IMR-90 (cell line): Measurements from ENCODE around the gene SLC9B2. TPM values are rescaled to one million over a fixed set of nuclear protein-coding genes. Genes with fewer than 3 reads are reported as not detected.

Source experiments
- ATAC-seq: fragments of 200-7000 bp; cut with Tn5 transposase; 2 replicates; pipeline ENCODE4 v1.9.1; 2020; ENCODE audit warnings: low read depth, mild to moderate bottlenecking, moderate library complexity
- BruUV-seq: library from RNA; stranded (reverse); fragments of 400-500 nt; replicated peaks from 2 replicates; lab custom pipeline; 2021; lab: Mats Ljungman, UMichigan
- CTCF ChIA-PET: fragments of 300-600 bp; formaldehyde crosslinking; extraction: SDS; loops from one replicate; lab custom pipeline; 2021; ENCODE audit warnings: antibody characterized with exemption; lab: Yijun Ruan, JAX
- POLR2A ChIA-PET: fragments of 300-600 bp; sonication (Branson Sonifier 250); formaldehyde crosslinking; loops from one replicate; lab custom pipeline; 2022; ENCODE audit warnings: antibody characterized with exemption; ENCODE audit not compliant: unreplicated experiment; lab: Charles Lee
- DNase-seq: peaks from one replicate; pipeline ENCODE4 v3.0.0; 2013
- H2AFZ ChIP-seq: replicated peaks from 2 replicates; pipeline ENCODE3; 2013; ENCODE audit warnings: low read length, mild to moderate bottlenecking; ENCODE audit not compliant: poor library complexity
- H2AK5ac ChIP-seq: 2 replicates; pipeline ENCODE4 v1.6.1; 2013; ENCODE audit warnings: low read depth, low read length, inconsistent platforms
- H2AK9ac ChIP-seq: replicated peaks from 2 replicates; pipeline ENCODE3; 2013; ENCODE audit warnings: mild to moderate bottlenecking, low read depth, low read length, moderate library complexity; ENCODE audit not compliant: poor library complexity
- H2BK120ac ChIP-seq: 2 replicates; pipeline ENCODE4 v1.6.1; 2013; ENCODE audit warnings: low read depth, low read length, inconsistent platforms
- H2BK15ac ChIP-seq: 3 replicates; pipeline ENCODE4 v1.6.1; 2013; ENCODE audit warnings: low read depth, low read length, inconsistent platforms
- H2BK20ac ChIP-seq: 2 replicates; pipeline ENCODE4 v1.6.1; 2013; ENCODE audit warnings: low read depth, mild to moderate bottlenecking, inconsistent platforms, low read length, moderate library complexity
- H2BK5ac ChIP-seq: 2 replicates; pipeline ENCODE4 v1.6.1; 2013; ENCODE audit warnings: mild to moderate bottlenecking, low read depth, low read length, inconsistent platforms; ENCODE audit not compliant: poor library complexity, severe bottlenecking
- H3K14ac ChIP-seq: replicated peaks from 2 replicates; pipeline ENCODE4 v1.6.1; 2013; ENCODE audit warnings: low read depth, low read length, inconsistent platforms
- H3K18ac ChIP-seq: 2 replicates; pipeline ENCODE4 v1.6.1; 2013; ENCODE audit warnings: low read depth, low read length, control low read depth
- H3K23ac ChIP-seq: 2 replicates; pipeline ENCODE4 v1.6.1; 2013; ENCODE audit warnings: low read depth, low read length, inconsistent platforms
- H3K27ac ChIP-seq: 2 replicates; pipeline ENCODE4 v1.5.1; 2013; ENCODE audit warnings: mild to moderate bottlenecking, control low read depth, low read length; ENCODE audit not compliant: insufficient read depth
- H3K27me3 ChIP-seq: 2 replicates; pipeline ENCODE4 v1.6.1; 2013; ENCODE audit warnings: low read length; ENCODE audit not compliant: control insufficient read depth, insufficient read depth
- H3K36me3 ChIP-seq: 2 replicates; pipeline ENCODE4 v1.6.1; 2013; ENCODE audit warnings: low read length, mixed read lengths; ENCODE audit not compliant: control insufficient read depth, insufficient read depth
- H3K4ac ChIP-seq: 2 replicates; pipeline ENCODE4 v1.6.1; 2013; ENCODE audit warnings: low read depth, low read length, inconsistent platforms
- H3K4me1 ChIP-seq: 2 replicates; pipeline ENCODE4 v1.6.1; 2013; ENCODE audit warnings: low read length, mixed read lengths; ENCODE audit not compliant: control insufficient read depth, insufficient read depth
- H3K4me2 ChIP-seq: 2 replicates; pipeline ENCODE4 v1.6.1; 2013; ENCODE audit warnings: low read depth, mild to moderate bottlenecking, control low read depth, low read length, moderate library complexity
- H3K4me3 ChIP-seq: 2 replicates; pipeline ENCODE4 v1.5.1; 2013; ENCODE audit warnings: low read depth, mild to moderate bottlenecking, control low read depth, low read length, moderate library complexity; ENCODE audit not compliant: insufficient read depth
- H3K56ac ChIP-seq: 2 replicates; pipeline ENCODE4 v1.6.1; 2013; ENCODE audit warnings: low read length, inconsistent platforms; ENCODE audit not compliant: insufficient read depth; ENCODE audit errors: extremely low read depth
- H3K79me1 ChIP-seq, 2 experiments: 2 replicates each; pipeline ENCODE4 v1.6.1; 2013; ENCODE audit warnings: low read length in 2 of 2, inconsistent platforms in 1 of 2, low read depth in 1 of 2
- H3K9ac ChIP-seq: 2 replicates; pipeline ENCODE4 v1.6.1; 2013; ENCODE audit warnings: low read depth, low read length, control low read depth
- H3K9me1 ChIP-seq: 2 replicates; pipeline ENCODE4 v1.6.1; 2013; ENCODE audit warnings: low read length, inconsistent platforms; ENCODE audit not compliant: insufficient read depth
- H3K9me3 ChIP-seq: 2 replicates; pipeline ENCODE4 v1.6.1; 2013; ENCODE audit warnings: low read length; ENCODE audit not compliant: control insufficient read depth, insufficient read depth
- H4K20me1 ChIP-seq: 2 replicates; pipeline ENCODE4 v1.6.1; 2013; ENCODE audit warnings: low read length, inconsistent platforms; ENCODE audit not compliant: insufficient read depth
- H4K5ac ChIP-seq: 2 replicates; pipeline ENCODE4 v1.6.1; 2013; ENCODE audit warnings: mild to moderate bottlenecking, low read depth, low read length, control low read depth
- H4K8ac ChIP-seq, 2 experiments: 2 replicates each; pipeline ENCODE4 v1.6.1; 2013; ENCODE audit warnings: low read depth in 2 of 2, low read length in 2 of 2, control low read depth in 1 of 2, inconsistent platforms in 1 of 2
- H4K91ac ChIP-seq: 2 replicates; pipeline ENCODE4 v1.6.1; 2013; ENCODE audit warnings: low read depth, low read length, inconsistent platforms; ENCODE audit not compliant: insufficient read depth
- BHLHE40 ChIP-seq: fragments of 150-350 bp; IDR thresholded peaks from 2 replicates; pipeline ENCODE4 v1.6.1; 2016; ENCODE audit warnings: mild to moderate bottlenecking, low read depth, low read length
- CHD1 ChIP-seq: IDR thresholded peaks from 2 replicates; pipeline ENCODE4 v1.6.1; 2012; ENCODE audit warnings: low read depth, low read length, improper control_type of control experiment
- CTCF ChIP-seq: conservative IDR thresholded peaks from 2 replicates; pipeline ENCODE4 v1.5.1; 2012; ENCODE audit warnings: mild to moderate bottlenecking, low read depth, low read length, improper control_type of control experiment
- ELK1 ChIP-seq: fragments of 150-350 bp; IDR thresholded peaks from 2 replicates; pipeline ENCODE4 v1.6.1; 2016; ENCODE audit warnings: low read depth, mild to moderate bottlenecking, low read length, moderate library complexity, borderline replicate concordance
- FOS ChIP-seq: fragments of 150-350 bp; IDR thresholded peaks from 2 replicates; pipeline ENCODE4 v1.6.1; 2016; ENCODE audit warnings: low read depth, low read length
- MXI1 ChIP-seq: IDR thresholded peaks from 2 replicates; pipeline ENCODE4 v1.6.1; 2012; ENCODE audit warnings: low read depth, mild to moderate bottlenecking, low read length, moderate library complexity, borderline replicate concordance
- POLR2A ChIP-seq: IDR thresholded peaks from 2 replicates; pipeline ENCODE4 v1.6.1; 2012; ENCODE audit warnings: mild to moderate bottlenecking, low read depth, low read length
- RAD21 ChIP-seq: IDR thresholded peaks from 2 replicates; pipeline ENCODE4 v1.6.1; 2012; ENCODE audit warnings: low read length, improper control_type of control experiment
- RCOR1 ChIP-seq: IDR thresholded peaks from 2 replicates; pipeline ENCODE4 v1.6.1; 2012; ENCODE audit warnings: mild to moderate bottlenecking, low read length, improper control_type of control experiment; ENCODE audit not compliant: insufficient replicate concordance
- RFX5 ChIP-seq: IDR thresholded peaks from 2 replicates; pipeline ENCODE4 v1.8.0; 2012; ENCODE audit warnings: low read depth, mild to moderate bottlenecking, low read length, moderate library complexity
- USF2 ChIP-seq: fragments of 150-350 bp; IDR thresholded peaks from 2 replicates; pipeline ENCODE4 v1.6.1; 2017; ENCODE audit warnings: mild to moderate bottlenecking, antibody characterized with exemption, low read length, low read depth
- WGBS, 2 experiments: methylation state at CpG; one replicate each; pipeline versions ENCODE4 v1.1.5 to v1.1.7; 2013; ENCODE audit warnings: missing lambda C conversion rate in 2 of 2; ENCODE audit not compliant: insufficient read length in 1 of 2; ENCODE audit errors: extremely low coverage in 2 of 2; 5-methylcytosine and 5-hydroxymethylcytosine counted together
- dilution Hi-C: fragments of 300-500 bp; cut with HindIII; formaldehyde crosslinking; loops from one replicate; pipeline ENCODE4 v1.14.3; 2018; ENCODE audit warnings: low sequenced_read_pairs; ENCODE audit not compliant: unreplicated experiment
- in situ Hi-C: fragments of 300-500 bp; cut with MboI; formaldehyde crosslinking; loops from 3 replicates; pipeline ENCODE4 v1.14.3; 2019; ENCODE audit warnings: low sequenced_read_pairs, inconsistent platforms, mixed read lengths
- intact Hi-C: fragments of 100-400 bp; cut with micrococcal nuclease; formaldehyde crosslinking; loops from 2 replicates; pipeline ENCODE4 v1.10.0; 2022
- polyA plus RNA-seq, 3 experiments: library from polyadenylated mRNA; depleted of rRNA; stranded (reverse); fragments of >200 nt; gene quantifications; 2 replicates each; pipeline ENCODE4 v1.2.3, GENCODE V29; 2012; ENCODE audit warnings: low replicate concordance in 1 of 3
- total RNA-seq: library from RNA; depleted of rRNA; stranded (reverse); fragments of >200 nt; gene quantifications from 2 replicates; pipeline ENCODE4 v1.2.3, GENCODE V29; 2012

SLC9B2 gene
- total and polyA plus RNA-seq, 2 of the 4 experiments (the other 2 are of a cell fraction), result 5.7 to 9.0 TPM

- intact Hi-C loops, result no loop called here
- Histone ChIP-seq H2BK120ac (no peak overlapping the region), H4K5ac (no peak overlapping the region), H3K27ac (no peak overlapping the region), H3K4me2 (no peak overlapping the region), H3K56ac (no peak overlapping the region), H3K4me1 (peaks cover 3% of the 10 kb centered on the region; the same call in 1 of the 2 replicates), H3K79me1 (no peaks in the 10 kb centered on the region), H4K8ac (no peak overlapping the region), H2AK5ac (no peak overlapping the region), H4K20me1 (no peaks in the 10 kb centered on the region), H2BK15ac (no peak overlapping the region), H3K4ac (no peak overlapping the region), H2BK20ac (no peak overlapping the region), H3K9ac (no peak overlapping the region), H3K14ac (no peak overlapping the region), H3K23ac (no peak overlapping the region), H3K4me3 (no peak overlapping the region), H3K9me1 (no peaks in the 10 kb centered on the region), H2BK5ac (no peak overlapping the region), H3K27me3 (no peaks in the 10 kb centered on the region), H3K18ac (no peak overlapping the region), H3K9me3 (no peaks in the 10 kb centered on the region), H4K91ac (no peak overlapping the region), H3K36me3 (peaks cover 39% of the 10 kb centered on the region), H2AFZ (no peak overlapping the region), H2AK9ac (no peak overlapping the region)
- TF ChIP-seq RFX5 (no peak), RAD21 (no peak), FOS (no peak), ELK1 (no peak), POLR2A (no peak), CTCF (no peak), USF2 (no peak), BHLHE40 (no peak), CHD1 (no peak), RCOR1 (no peak), MXI1 (no peak)
- no TSS peak for BruUV-seq
- in situ Hi-C loops, result loop anchor here (5.0 kb wide), 1 partner anchor 464 kb away; no protein-coding TSS in a partner anchor
- no CpG with 5 or more reads among the region's 1 CpG for WGBS, 2 experiments
- ChIA-PET POLR2A (no interaction called here), CTCF (interaction anchor here (0.6 kb wide), 2 partner anchors 27 to 79 kb away, joined by 6 to 10 read pairs; no protein-coding TSS in a partner anchor)
- dilution Hi-C loops, result no loop called here
- ATAC-seq (no peak), DNase-seq (no peak)
These were observed 10.0 kb upstream of the SLC9B2 start for GRCh38 chr4:103086551-103086950.
